Measurements from ENCODE around the gene PRLR. TPM values are rescaled to one million over a fixed set of nuclear protein-coding genes. Genes with fewer than 3 reads are reported as not detected.

The PRLR gene
- total and polyA plus RNA-seq, 2 of the 13 experiments (the other 11 are each of a cell fraction or from before 2014, with no cell fraction given), result 12.2 to 13.3 TPM

DNA sequence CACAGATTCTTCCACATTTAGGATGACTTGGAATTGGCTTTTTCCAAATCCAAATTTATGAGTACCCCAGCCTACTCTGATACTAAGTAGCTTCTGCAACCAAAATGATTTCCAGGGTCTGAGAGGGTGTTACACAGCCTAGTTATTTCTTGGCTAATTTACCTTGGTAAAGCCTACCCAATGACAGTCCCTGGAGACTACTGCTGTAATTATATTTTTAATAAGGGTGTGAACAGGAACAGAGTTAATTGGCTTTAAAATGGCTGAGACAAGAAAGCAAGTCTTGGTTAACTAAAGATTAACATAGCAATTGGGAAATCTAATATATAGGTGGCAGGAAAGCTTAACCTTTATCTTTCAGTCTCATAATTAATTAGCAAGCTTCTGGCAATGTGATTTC, 9.3 kb downstream of the PRLR start:
- DNase-seq (ENCODE audit: low spot score) (no peak), ATAC-seq (no peak), FAIRE-seq (no peak)
- Histone ChIP-seq H3K4me2 (ENCODE audit: low read depth, low read length) (no peak overlapping the region), H3K27ac (ENCODE audit: extremely low read length, insufficient read depth, low read length) (no peak overlapping the region), H3K79me2 (ENCODE audit: insufficient read depth, low read length) (no peaks in the 10 kb centered on the region), H3K9ac (ENCODE audit: insufficient read depth, low read depth, low read length) (no peak overlapping the region), H3K27me3 (ENCODE audit: control insufficient read depth in 1 of 2, insufficient read depth in 2 of 2, low read length in 2 of 2) (no peaks in the 10 kb centered on the region), H3K36me3 (replicated peaks in 1 of 2; ENCODE audit: control insufficient read depth in 1 of 2, insufficient read depth in 2 of 2, low read length in 2 of 2) (no peaks in the 10 kb centered on the region), H3K4me3 (replicated peaks in 1 of 3; ENCODE audit: insufficient read depth in 1 of 3, low read depth in 2 of 3, low read length in 3 of 3) (no peak overlapping the region), H4K20me1 (ENCODE audit: insufficient read depth, low read length) (no peaks in the 10 kb centered on the region), H3K4me1 (ENCODE audit: insufficient read depth, low read length) (peaks cover 10% of the 10 kb centered on the region; the same call in 1 of the 2 replicates), H2AFZ (ENCODE audit: low read length) (no peak overlapping the region), H3K9me3 (ENCODE audit: low read length) (no peaks in the 10 kb centered on the region)
- ChIA-PET CTCF (ENCODE audit: low intra/inter-chr PET ratio, low total read pairs) (no interaction called here), POLR2A (no interaction called here)
- TF ChIP-seq TRIM22 (IDR thresholded peaks at IDR 0.05) (no peak), E2F2 (CRISPR knock-in tag; IDR thresholded peaks at IDR 0.05; ENCODE audit: borderline replicate concordance) (no peak), ZBTB2 (CRISPR knock-in tag; IDR thresholded peaks at IDR 0.05; ENCODE audit: low read depth) (no peak), ZNF3 (CRISPR knock-in tag; IDR thresholded peaks at IDR 0.05) (no peak)
- TF ChIP-seq, protein P1, sequence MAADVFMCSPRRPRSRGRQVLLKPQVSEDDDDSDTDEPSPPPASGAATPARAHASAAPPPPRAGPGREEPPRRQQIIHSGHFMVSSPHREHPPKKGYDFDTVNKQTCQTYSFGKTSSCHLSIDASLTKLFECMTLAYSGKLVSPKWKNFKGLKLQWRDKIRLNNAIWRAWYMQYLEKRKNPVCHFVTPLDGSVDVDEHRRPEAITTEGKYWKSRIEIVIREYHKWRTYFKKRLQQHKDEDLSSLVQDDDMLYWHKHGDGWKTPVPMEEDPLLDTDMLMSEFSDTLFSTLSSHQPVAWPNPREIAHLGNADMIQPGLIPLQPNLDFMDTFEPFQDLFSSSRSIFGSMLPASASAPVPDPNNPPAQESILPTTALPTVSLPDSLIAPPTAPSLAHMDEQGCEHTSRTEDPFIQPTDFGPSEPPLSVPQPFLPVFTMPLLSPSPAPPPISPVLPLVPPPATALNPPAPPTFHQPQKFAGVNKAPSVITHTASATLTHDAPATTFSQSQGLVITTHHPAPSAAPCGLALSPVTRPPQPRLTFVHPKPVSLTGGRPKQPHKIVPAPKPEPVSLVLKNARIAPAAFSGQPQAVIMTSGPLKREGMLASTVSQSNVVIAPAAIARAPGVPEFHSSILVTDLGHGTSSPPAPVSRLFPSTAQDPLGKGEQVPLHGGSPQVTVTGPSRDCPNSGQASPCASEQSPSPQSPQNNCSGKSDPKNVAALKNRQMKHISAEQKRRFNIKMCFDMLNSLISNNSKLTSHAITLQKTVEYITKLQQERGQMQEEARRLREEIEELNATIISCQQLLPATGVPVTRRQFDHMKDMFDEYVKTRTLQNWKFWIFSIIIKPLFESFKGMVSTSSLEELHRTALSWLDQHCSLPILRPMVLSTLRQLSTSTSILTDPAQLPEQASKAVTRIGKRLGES (CRISPR knock-in tag; IDR thresholded peaks at IDR 0.05; ENCODE audit: borderline replicate concordance), result no peak
- BruUV-seq (replicated peaks), result no TSS peak
- in situ Hi-C loops (cut with HindIII; ENCODE audit: extremely low pct_ligation_motif_present, low pct_unique_long_range_greater_than_20kb), result no loop called here
- intact Hi-C loops (cut with micrococcal nuclease; ENCODE audit: unreplicated experiment), result no loop called here
